Epithelial cell of esophagus (primary cell): ENCODE measurements around the gene KRTAP3-1.
A peak's percentile ranks its signal among the peaks of the same experiment; 100 is the strongest.
"Not testable (repeated sequence)": the region's sequence is repeated elsewhere in the genome, so short reads cannot be mapped to it uniquely, and the experiment has no call there.

Experiments
- DNase-seq: peaks from one replicate; pipeline ENCODE4 v3.0.0; 2010; ENCODE audit warnings: low read depth
- H3K4me3 ChIP-seq: 2 replicates; pipeline ENCODE4 v1.5.1; 2011; ENCODE audit warnings: mild to moderate bottlenecking, low read length, control low read depth
- TF ChIP-seq, protein P1 (sequence below): IDR thresholded peaks from 2 replicates; pipeline ENCODE4 v1.5.1; 2011; ENCODE audit warnings: low read depth, mild to moderate bottlenecking, low read length, control low read depth, inconsistent platforms; ENCODE audit not compliant: insufficient read depth; ENCODE audit errors: missing control alignments

KRTAP3-1 gene

DNA sequence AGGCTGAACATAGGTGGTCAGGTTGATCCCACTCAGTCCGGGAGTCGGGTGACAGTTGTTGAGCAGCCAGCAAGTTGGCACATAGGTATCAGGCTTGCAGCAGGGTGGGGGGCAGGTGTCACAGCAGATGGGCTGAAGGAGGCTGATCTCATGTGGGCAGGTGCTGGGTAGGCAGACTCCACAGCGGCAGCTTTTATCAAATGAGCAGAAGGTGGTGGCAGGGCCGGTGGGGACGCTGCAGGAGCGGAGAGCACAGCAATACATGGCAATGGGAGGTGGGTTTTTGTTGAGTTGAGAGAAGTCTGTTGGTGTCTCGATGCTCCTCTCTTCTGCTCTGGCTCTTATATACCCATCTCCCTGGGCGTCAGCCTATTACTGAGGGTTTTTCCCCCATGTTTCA is at the start of gene KRTAP3-1:
TSS of gene KRTAP3-1 (minus strand) at position 318 of the 400 bp plus-strand sequence. CDS start at position 264, 54 bp downstream.
- no peak for DNase-seq
- TF ChIP-seq, protein P1, sequence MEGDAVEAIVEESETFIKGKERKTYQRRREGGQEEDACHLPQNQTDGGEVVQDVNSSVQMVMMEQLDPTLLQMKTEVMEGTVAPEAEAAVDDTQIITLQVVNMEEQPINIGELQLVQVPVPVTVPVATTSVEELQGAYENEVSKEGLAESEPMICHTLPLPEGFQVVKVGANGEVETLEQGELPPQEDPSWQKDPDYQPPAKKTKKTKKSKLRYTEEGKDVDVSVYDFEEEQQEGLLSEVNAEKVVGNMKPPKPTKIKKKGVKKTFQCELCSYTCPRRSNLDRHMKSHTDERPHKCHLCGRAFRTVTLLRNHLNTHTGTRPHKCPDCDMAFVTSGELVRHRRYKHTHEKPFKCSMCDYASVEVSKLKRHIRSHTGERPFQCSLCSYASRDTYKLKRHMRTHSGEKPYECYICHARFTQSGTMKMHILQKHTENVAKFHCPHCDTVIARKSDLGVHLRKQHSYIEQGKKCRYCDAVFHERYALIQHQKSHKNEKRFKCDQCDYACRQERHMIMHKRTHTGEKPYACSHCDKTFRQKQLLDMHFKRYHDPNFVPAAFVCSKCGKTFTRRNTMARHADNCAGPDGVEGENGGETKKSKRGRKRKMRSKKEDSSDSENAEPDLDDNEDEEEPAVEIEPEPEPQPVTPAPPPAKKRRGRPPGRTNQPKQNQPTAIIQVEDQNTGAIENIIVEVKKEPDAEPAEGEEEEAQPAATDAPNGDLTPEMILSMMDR, result no peak
- H3K4me3 ChIP-seq, result no peak within 1 kb of the TSS

GRCh38 chr17:41057547-41057946 is 48.6 kb upstream of the KRTAP3-1 start:
- TF ChIP-seq, protein P1, result no peak
- H3K4me3 ChIP-seq, result no peak overlapping the region
- DNase-seq, result no peak

- not testable (repeated sequence) for H3K4me3 ChIP-seq, DNase-seq
Observed at GRCh38 chr17:41055130-41055529, 46.2 kb upstream of the KRTAP3-1 start, which contains the start of gene KRTAP2-2. KRTAP2-2 (minus strand) TSS chr17:41055230; CDS start chr17:41055211, 19 bp downstream.

GRCh38 chr17:41054556-41054955 is 45.6 kb upstream of the KRTAP3-1 start:
- H3K4me3 ChIP-seq, result not testable (repeated sequence)

GRCh38 chr17:41054025-41054424 is 45.1 kb upstream of the KRTAP3-1 start:
- DNase-seq, result no peak
- TF ChIP-seq, protein P1, result no peak
- H3K4me3 ChIP-seq, result no peak overlapping the region

More at GRCh38 chr17:41054556-41054955, 45.6 kb upstream of the KRTAP3-1 start:
- DNase-seq, result not testable (repeated sequence)

- no peak overlapping the region for H3K4me3 ChIP-seq
- DNase-seq, result no peak
- TF ChIP-seq, protein P1, result no peak
Observed at GRCh38 chr17:41052566-41052965, 43.6 kb upstream of the KRTAP3-1 start.

GRCh38 chr17:41049110-41049509 is 40.2 kb upstream of the KRTAP3-1 start:
- H3K4me3 ChIP-seq, result no peak overlapping the region
- TF ChIP-seq, protein P1, result no peak
- peak; percentile 36 for DNase-seq

DNA sequence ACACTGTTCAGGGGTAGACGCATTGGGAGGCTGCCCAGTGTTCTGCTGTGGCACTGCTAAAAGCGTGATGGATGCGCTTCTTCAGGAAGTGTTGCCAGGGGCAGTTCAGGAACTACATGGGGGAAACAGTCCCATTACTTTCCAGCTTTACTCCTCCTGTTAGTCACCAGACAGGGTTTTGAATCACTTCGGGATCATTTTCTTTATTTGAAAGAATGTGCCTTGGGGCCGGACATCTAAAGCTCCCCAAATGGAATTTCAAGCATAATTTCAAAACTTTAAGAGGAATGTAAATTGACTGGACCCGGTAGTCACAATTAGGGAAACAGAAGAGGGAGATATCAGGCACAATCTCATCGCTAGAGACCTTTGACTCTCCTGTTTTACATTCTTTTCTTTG is 39.5 kb upstream of the KRTAP3-1 start:
- no peak overlapping the region for H3K4me3 ChIP-seq
- TF ChIP-seq, protein P1, result no peak
- DNase-seq, result peak; percentile 53

DNA sequence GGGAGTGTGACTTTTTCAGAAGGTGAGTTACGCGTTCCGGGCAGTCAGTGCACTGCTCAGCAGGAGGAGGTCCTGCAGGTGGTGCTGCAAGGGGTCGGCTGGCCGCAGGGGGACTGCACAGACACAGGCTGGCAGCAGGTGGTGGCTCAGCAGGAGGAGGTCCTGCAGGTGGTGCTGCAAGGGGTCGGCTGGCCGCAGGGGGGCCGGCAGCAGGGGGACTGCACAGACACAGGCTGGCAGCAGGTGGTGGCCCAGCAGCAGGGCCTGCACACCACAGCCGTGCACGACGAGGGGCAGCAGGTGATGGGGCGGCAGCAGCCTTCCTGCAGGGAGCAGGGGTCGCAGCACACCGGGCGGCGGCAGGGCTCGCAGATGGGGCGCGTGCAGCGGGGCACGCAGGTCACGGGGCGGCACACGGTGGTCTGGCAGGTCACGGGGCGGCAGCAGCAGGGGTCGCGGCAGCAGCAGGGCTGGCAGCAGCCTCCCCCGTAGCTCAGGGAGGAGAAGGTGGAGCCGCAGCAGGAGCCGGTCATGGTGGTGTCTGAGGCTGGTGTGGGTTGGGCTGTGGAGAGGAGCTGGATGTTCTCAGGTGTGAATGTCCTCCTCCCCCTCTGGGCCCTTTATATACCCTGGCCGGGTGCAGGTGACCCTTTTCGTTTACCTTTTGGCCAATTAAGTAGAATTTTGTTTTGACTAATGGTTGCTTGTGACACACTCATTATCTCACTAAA is 38.0 kb upstream of the KRTAP3-1 start, which contains the start of gene KRTAP2-1:
TSS of gene KRTAP2-1 (minus strand) at position 582 of the 731 bp plus-strand sequence. CDS start at position 533, 49 bp downstream.
- not testable (repeated sequence) for DNase-seq, H3K4me3 ChIP-seq
